Activated CD8-positive, alpha-beta T cell treated with anti-CD3 and anti-CD28 coated beads, Interleukin-2, amount 10 ng/mL, durations not matched to agents 7 days and 5 days (primary cell): Measurements from ENCODE around the gene G0S2. TPM values are rescaled to one million over a fixed set of nuclear protein-coding genes. Genes with fewer than 3 reads are reported as not detected.

Source experiments
- ATAC-seq: fragments of 150-1000 bp; cut with Tn5 transposase; one replicate; pipeline ENCODE4 v1.10.0; 2021; ENCODE audit warnings: moderate library complexity
- CTCF ChIA-PET: fragments of 350-600 bp; sonication (Branson Sonifier 250); formaldehyde crosslinking; loops from one replicate; lab custom pipeline; 2021; ENCODE audit warnings: antibody characterized with exemption; lab: Charles Lee
- POLR2A ChIA-PET: fragments of 350-600 bp; sonication (Branson Sonifier 250); formaldehyde crosslinking; loops from one replicate; lab custom pipeline; 2021; ENCODE audit warnings: antibody characterized with exemption; lab: Charles Lee
- DNase-seq: peaks from one replicate; pipeline ENCODE4 v3.0.0-alpha.2; 2020
- H3K27ac Mint-ChIP-seq: one replicate; pipeline ENCODE4 v1.8.0; 2021; ENCODE audit warnings: mild to moderate bottlenecking, mixed read lengths
- H3K27me3 Mint-ChIP-seq: one replicate; pipeline ENCODE4 v1.8.0; 2021; ENCODE audit warnings: low read depth, mixed read lengths
- H3K36me3 Mint-ChIP-seq: one replicate; pipeline ENCODE4 v1.8.0; 2021; ENCODE audit warnings: low read depth, mixed read lengths
- H3K4me1 Mint-ChIP-seq: one replicate; pipeline ENCODE4 v1.8.0; 2021; ENCODE audit warnings: low read depth, mixed read lengths
- H3K4me3 Mint-ChIP-seq: one replicate; pipeline ENCODE4 v1.8.0; 2021; ENCODE audit warnings: mild to moderate bottlenecking, mixed read lengths
- H3K9me3 Mint-ChIP-seq: one replicate; pipeline ENCODE4 v1.8.0; 2022; ENCODE audit warnings: mixed read lengths; ENCODE audit not compliant: insufficient read depth
- total RNA-seq, 2 experiments: library from RNA; stranded (reverse); gene quantifications; one replicate each; pipeline ENCODE4 v1.2.3, GENCODE V29; 2021

The G0S2 gene
- total RNA-seq, 2 experiments from 2014 or later = not detected

DNA sequence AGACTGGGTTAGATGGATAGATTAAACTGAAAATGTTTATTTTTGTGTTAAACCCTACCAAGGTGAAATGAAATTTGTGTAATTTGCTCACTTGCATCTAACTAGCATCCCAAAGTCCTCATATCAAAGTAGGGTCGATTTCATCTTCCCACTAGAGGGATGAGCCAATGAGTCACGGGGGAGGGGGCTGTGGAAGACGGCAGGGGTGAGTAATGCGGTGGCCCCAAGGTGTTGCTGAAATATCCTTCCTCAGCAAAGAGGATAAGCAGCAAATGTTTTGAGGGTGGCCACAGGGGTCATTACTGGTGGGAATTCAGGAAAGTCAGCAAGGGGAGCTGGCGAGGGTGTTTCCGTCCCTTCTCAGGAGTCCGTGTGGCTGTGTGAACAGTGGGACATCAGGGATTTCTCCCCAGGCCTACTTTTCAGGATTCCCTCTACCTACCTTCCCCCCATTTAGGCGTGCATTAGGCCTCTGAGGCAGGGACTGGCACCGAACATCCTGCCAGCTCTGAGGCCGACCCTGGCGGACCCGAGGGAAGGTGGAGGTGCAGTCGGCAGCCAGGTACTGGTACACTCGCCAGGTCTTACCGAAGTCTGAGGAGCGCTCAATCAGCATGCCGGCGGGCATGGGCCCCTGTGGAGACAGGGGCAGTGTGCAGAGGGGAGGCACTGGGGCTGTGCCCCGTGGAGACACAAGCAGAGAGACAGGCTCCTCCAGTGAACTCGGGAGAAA lies 41.0 kb upstream of the G0S2 start:
- H3K4me3 Mint-ChIP-seq = no peak overlapping the region
- H3K27ac Mint-ChIP-seq = no peak overlapping the region
- POLR2A ChIA-PET = no interaction called here
- peaks cover 6% of the 10 kb centered on the region for H3K4me1 Mint-ChIP-seq
- DNase-seq = no peak
- H3K9me3 Mint-ChIP-seq = no peaks in the 10 kb centered on the region
- no peaks in the 10 kb centered on the region for H3K36me3 Mint-ChIP-seq
- ATAC-seq = no peak
- H3K27me3 Mint-ChIP-seq = peaks cover 3% of the 10 kb centered on the region
- CTCF ChIA-PET = interaction anchor here (0.8 to 1.6 kb wide), 2 partner anchors 60 to 114 kb away, joined by 5 read pairs; no protein-coding TSS in a partner anchor

DNA sequence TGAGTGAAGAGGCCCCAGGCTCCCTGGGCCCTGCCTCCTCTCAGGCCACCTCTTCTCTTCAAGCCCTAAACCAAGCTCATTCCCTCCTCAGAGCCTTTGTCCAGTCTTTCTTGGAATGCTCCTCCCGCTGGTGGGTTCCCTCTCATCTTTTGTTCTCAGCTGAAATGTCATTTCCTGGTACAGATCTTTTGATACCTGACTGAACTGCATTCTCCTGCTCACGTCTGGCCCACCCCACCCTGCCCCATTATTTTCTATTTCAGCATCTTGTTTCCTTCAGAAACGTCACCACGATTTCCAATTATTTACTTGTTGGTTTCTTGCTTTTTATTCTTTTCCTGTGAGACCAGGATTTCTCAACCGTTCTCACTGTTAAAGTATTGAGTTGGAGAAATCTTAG lies 39.4 kb upstream of the G0S2 start:
- DNase-seq = no peak
- peaks cover 3% of the 10 kb centered on the region for H3K27me3 Mint-ChIP-seq
- POLR2A ChIA-PET = no interaction called here
- CTCF ChIA-PET = interaction anchor here (1.2 kb wide), 1 partner anchor 14 kb away, joined by 3 read pairs; no protein-coding TSS in a partner anchor
- H3K27ac Mint-ChIP-seq = no peak overlapping the region
- H3K9me3 Mint-ChIP-seq = no peaks in the 10 kb centered on the region
- H3K4me1 Mint-ChIP-seq = peaks cover 6% of the 10 kb centered on the region
- no peaks in the 10 kb centered on the region for H3K36me3 Mint-ChIP-seq
- H3K4me3 Mint-ChIP-seq = no peak overlapping the region
- ATAC-seq = no peak

DNA sequence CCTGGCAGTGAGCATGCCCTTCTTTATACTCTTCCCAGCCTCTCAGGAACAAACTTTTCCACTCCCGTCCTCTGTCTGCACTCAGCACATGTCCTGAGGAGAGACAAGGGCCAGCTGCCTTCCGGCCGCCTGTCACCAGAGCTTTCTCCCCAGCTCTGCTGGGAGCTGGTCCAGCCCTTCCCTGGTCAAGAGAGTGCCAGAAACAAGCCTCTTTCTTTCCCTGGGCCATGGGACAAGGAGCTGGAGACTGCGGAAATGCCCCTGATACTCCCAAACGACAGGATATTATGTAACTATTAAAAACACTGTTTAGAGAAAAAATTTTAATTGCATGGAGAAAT lies 33.4 kb upstream of the G0S2 start:
- ChIA-PET POLR2A (interaction anchor here (0.7 kb wide), 1 partner anchor 47 kb away, joined by 3 read pairs; no protein-coding TSS in a partner anchor), CTCF (interaction anchor here (0.6 to 1.3 kb wide), 3 partner anchors 14 to 79 kb away, joined by 3 to 5 read pairs (median 4); no protein-coding TSS in a partner anchor)
- no peaks in the 10 kb centered on the region for H3K36me3 Mint-ChIP-seq
- ATAC-seq (no peak), DNase-seq (no peak)
- H3K4me1 Mint-ChIP-seq = no peaks in the 10 kb centered on the region
- H3K4me3 Mint-ChIP-seq = no peak overlapping the region
- no peak overlapping the region for H3K27ac Mint-ChIP-seq
- H3K27me3 Mint-ChIP-seq = peaks cover 3% of the 10 kb centered on the region
- H3K9me3 Mint-ChIP-seq = no peaks in the 10 kb centered on the region

DNA sequence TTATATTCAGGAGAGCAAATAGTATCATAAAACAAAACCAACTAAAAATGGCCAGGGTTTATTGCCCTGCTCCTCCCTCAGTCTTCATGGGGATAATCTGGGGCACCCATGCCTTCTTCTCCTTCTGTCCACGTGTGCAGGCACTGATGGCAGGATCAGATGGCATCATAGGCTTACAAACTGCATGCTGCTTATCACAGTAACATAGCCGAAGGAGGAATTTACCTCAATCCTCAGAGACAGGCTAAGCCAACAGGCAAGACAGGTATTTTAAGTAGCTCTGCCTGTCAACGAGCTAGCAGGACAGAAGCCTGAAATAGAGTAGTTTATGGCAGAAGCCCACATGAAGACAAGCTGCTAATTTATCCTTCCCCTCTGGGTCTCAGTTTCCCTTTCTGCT lies 32.4 kb upstream of the G0S2 start:
- ChIA-PET CTCF (interaction anchor here (0.8 to 1.6 kb wide), 3 partner anchors 43 to 105 kb away, joined by 3 to 4 read pairs (median 3); no protein-coding TSS in a partner anchor), POLR2A (no interaction called here)
- DNase-seq = no peak
- ATAC-seq = no peak
- Mint-ChIP-seq H3K4me1 (no peaks in the 10 kb centered on the region), H3K27me3 (peaks cover 3% of the 10 kb centered on the region), H3K27ac (no peak overlapping the region), H3K36me3 (no peaks in the 10 kb centered on the region), H3K4me3 (no peak overlapping the region), H3K9me3 (no peaks in the 10 kb centered on the region)

DNA sequence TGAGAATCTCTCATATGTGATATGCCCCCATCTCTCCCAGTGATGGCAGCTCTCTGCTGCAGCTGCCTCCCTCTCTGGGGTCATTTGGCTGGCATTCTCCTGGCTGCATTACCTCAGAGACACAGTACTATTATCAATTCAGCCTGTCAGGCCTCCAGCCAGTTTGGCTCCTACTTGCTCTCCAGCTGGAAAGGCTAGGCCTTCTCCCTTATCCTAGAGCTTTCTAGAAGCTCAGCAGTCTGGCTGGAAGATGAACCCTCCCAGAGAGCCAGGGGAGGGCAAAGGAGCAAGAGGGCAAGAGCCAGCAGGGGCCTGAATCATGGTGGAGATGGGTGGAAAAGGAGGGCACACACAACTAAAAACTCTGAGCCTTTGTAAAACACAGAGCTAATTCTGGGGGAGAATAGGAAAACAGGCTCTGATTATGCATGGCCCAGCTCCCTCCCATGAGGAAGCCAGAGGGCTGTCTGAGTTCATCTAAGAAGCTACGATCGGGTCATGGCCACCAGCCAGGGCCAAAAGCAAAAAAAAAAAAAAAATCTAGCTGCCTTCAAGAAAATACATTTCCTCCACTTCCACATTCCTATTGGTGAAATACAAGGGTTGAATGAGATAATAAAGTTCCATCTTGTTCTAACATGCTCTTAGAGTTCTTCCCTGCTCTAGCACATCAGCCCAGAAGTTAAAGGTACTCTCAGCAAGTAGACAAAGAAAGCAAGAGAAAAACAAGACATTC lies 31.8 kb upstream of the G0S2 start:
- Mint-ChIP-seq H3K27me3 (no peaks in the 10 kb centered on the region), H3K4me1 (no peaks in the 10 kb centered on the region), H3K36me3 (no peaks in the 10 kb centered on the region), H3K9me3 (no peaks in the 10 kb centered on the region), H3K27ac (no peak overlapping the region), H3K4me3 (no peak overlapping the region)
- ChIA-PET CTCF (interaction anchor here (1.0 to 1.6 kb wide), 2 partner anchors 74 to 105 kb away, joined by 3 to 4 read pairs; no protein-coding TSS in a partner anchor), POLR2A (no interaction called here)
- ATAC-seq (no peak), DNase-seq (no peak)

DNA sequence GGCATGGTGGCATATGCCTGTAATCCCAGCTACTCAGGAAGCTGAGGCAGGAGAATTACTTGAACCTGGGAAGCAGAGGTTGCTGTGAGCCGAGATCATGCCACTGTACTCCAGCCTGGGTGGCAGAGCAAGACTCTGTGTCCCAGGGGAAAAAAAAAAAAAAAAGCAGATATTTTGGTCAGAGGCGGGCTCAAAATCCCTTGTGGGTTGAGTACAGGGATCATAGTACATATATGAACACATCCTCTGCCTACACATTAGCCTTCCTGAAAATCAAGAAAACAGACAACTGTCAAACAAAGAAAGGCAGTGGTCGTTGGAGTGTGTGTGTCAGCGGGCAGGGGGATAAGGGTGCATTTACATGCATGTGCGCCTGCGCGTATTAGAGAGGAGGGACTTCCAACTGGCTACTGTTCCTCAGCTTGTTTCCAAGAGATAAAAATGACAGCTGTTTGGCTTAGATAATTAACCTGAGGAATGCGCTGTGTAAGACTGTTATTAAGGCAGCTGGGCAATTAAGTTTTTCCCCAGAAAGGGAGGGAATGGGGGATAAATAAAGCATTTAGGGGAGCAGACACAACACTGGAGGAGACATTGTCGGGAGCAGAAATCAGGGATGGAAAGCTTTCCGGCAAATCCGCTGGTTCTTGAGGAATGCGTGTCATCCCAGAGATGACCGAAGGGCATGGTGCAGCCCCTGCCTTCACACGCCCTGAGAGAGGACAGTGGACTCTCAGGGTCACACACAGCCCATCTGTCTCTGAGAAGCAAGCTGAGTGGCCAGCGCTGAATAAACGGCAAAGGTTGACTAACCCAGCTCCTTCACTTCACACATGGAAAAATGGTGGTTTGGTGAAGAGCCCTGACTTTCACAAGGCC lies 29.4 kb upstream of the G0S2 start:
- ChIA-PET POLR2A (no interaction called here), CTCF (interaction anchor here (0.8 to 1.0 kb wide), 3 partner anchors 21 to 69 kb away, joined by 3 read pairs; no protein-coding TSS in a partner anchor)
- ATAC-seq (no peak), DNase-seq (no peak)
- Mint-ChIP-seq H3K27ac (no peak overlapping the region), H3K4me1 (peaks cover 14% of the 10 kb centered on the region), H3K36me3 (no peaks in the 10 kb centered on the region), H3K27me3 (no peaks in the 10 kb centered on the region), H3K9me3 (no peaks in the 10 kb centered on the region), H3K4me3 (no peak overlapping the region)

DNA sequence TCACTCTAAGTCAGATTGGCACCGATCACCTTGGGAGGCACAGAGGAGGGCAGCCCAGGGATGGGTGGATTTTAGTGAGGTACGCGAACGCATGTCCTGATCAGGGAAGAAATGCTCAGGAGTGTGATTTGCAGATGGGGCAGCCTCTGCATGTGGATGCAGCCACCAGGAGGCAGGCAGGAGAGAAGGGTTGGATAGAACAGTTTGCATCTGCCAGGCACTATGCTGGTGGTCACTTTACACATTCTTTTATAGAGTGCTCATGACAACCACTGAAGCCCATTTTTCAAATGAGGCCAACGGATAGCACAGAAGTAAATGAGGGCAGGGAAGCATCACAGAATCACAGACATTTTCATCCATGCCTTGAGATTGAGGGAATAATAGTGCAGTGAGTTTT lies 28.7 kb upstream of the G0S2 start:
- Mint-ChIP-seq H3K4me1 (peaks cover 22% of the 10 kb centered on the region), H3K36me3 (no peaks in the 10 kb centered on the region), H3K27ac (no peak overlapping the region), H3K9me3 (no peaks in the 10 kb centered on the region), H3K4me3 (no peak overlapping the region), H3K27me3 (no peaks in the 10 kb centered on the region)
- ChIA-PET CTCF (no interaction called here), POLR2A (no interaction called here)
- ATAC-seq (no peak), DNase-seq (no peak)

DNA sequence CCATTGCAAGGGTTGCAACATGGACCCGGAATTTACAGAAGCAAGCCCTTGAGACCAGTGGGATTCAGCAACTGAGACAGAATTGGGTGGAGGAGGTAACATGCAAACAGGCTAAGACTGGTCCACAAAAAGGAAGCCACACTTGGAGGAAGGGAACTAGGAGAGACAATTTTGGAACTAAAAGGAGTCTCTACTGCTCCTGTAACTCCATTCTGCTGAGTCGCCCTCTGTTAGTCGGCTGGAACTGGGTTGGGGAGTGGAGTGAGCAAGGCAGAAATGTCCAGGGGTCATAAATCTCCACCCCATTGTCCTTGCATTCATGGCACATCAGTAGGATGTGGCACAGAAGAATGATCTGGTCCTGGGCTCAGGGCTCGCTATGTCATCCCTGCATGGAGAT lies 28.1 kb upstream of the G0S2 start:
- Mint-ChIP-seq H3K27ac (no peak overlapping the region), H3K4me3 (no peak overlapping the region), H3K9me3 (no peaks in the 10 kb centered on the region), H3K4me1 (peaks cover 26% of the 10 kb centered on the region), H3K36me3 (no peaks in the 10 kb centered on the region), H3K27me3 (no peaks in the 10 kb centered on the region)
- DNase-seq (no peak), ATAC-seq (no peak)
- ChIA-PET POLR2A (no interaction called here), CTCF (no interaction called here)

DNA sequence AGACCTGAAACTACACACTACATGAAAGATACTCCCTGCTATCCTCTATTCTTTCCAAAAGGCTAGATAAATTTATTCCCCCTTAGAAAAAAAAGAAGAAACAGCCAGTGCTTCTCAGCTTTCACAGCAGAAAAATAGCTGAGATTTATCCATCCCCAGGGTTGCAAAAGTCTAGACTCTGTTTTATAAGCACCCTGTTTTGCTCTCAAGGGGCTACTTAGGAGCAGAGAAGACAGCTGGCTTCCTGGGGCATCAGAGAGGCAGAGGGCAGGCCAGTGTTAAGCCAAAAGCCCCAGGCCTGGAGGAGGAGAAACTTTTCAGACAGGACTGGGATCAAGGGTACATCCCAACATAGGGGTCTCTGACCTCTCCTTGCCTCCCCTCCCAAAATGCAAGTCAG lies 26.9 kb upstream of the G0S2 start:
- H3K9me3 Mint-ChIP-seq = no peaks in the 10 kb centered on the region
- DNase-seq (no peak), ATAC-seq (no peak)
- ChIA-PET CTCF (interaction anchor here (1.6 kb wide), 1 partner anchor 10 kb away, joined by 3 read pairs; no protein-coding TSS in a partner anchor), POLR2A (no interaction called here)
- no peak overlapping the region for H3K4me3 Mint-ChIP-seq
- H3K4me1 Mint-ChIP-seq = peaks cover 35% of the 10 kb centered on the region
- no peaks in the 10 kb centered on the region for H3K36me3 Mint-ChIP-seq
- H3K27me3 Mint-ChIP-seq = no peaks in the 10 kb centered on the region
- H3K27ac Mint-ChIP-seq = no peak overlapping the region

DNA sequence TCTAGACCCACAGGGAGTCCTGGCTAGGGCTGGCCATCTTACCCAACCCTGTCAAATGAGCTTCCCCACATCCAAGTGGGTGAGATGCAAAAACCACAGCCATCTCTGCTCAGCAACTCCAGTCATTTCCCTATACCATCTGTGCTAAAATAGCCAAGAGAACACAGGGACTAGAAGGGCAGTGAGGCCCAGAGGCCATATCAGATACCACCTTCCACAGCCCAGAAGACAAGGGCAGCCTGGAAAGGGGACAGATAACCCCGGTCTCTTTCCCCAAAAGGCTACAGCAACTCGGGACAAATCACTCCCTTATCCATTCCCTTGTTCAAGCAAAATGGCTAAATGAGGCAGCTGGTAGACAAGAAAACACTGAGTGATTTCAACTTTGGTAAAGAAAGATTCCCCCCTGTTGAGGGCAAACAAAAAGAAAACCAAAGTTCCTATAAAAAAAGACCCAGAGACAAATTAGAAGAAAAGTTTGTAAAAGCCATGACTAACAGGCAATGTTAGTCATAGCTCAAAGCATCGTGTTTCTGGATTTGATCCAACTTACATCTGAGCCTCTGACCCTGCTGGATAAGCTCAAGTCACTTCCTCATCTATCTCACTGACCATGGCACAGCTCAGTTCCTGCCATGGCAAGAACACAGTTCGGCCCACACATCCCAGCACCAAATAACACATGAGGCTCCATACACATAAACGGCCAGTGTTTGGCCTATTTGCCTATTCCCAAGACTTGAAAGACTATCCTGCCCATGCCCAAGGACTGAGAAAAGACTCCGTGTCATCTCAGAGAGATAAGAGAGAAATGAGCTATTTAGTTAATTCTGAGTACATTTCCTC lies 26.1 kb upstream of the G0S2 start:
- ChIA-PET POLR2A (interaction anchor here (0.6 kb wide), 1 partner anchor 581 kb away, joined by 3 read pairs; no protein-coding TSS in a partner anchor), CTCF (interaction anchor here (1.1 to 1.8 kb wide), 7 partner anchors 9 to 99 kb away, joined by 3 to 6 read pairs (median 4); no protein-coding TSS in a partner anchor)
- Mint-ChIP-seq H3K9me3 (no peaks in the 10 kb centered on the region), H3K4me1 (peaks cover 35% of the 10 kb centered on the region), H3K36me3 (no peaks in the 10 kb centered on the region), H3K27me3 (no peaks in the 10 kb centered on the region), H3K27ac (no peak overlapping the region), H3K4me3 (no peak overlapping the region)
- DNase-seq (no peak), ATAC-seq (no peak)
